SU-DHL-6 (cell line): ENCODE results near the gene L3MBTL4.

ENCODE experiments used
- H2AFZ ChIP-seq: fragments of 200-600 bp; sonication (generic); 2 replicates; pipeline ENCODE4 v1.6.1; 2014; ENCODE audit warnings: low read depth, mild to moderate bottlenecking, moderate library complexity, mixed read lengths, antibody characterized with exemption, low read length; ENCODE audit not compliant: severe bottlenecking
- H3F3A ChIP-seq: fragments of 200-600 bp; shearing (Covaris generic); 2 replicates; pipeline ENCODE4 v1.6.0; 2016; ENCODE audit warnings: antibody characterized with exemption, mild to moderate bottlenecking; ENCODE audit not compliant: insufficient read depth
- H3K27ac ChIP-seq: fragments of 200-600 bp; sonication (generic); 2 replicates; pipeline ENCODE4 v1.5.1; 2016; ENCODE audit warnings: low read depth, mild to moderate bottlenecking, low read length, moderate library complexity, mixed read lengths
- H3K27me3 ChIP-seq: fragments of 200-600 bp; sonication (generic), shearing (Covaris generic); 2 replicates; pipeline ENCODE4 v1.6.0; 2014; ENCODE audit warnings: mild to moderate bottlenecking, low read length
- H3K36me3 ChIP-seq: fragments of 200-600 bp; sonication (generic); 2 replicates; pipeline ENCODE4 v1.6.1; 2014; ENCODE audit warnings: mild to moderate bottlenecking, low read length, mixed read lengths
- H3K4me2 ChIP-seq: fragments of 300-600, 200-600 bp; shearing (Covaris generic), sonication (generic); 2 replicates; pipeline ENCODE4 v1.6.0; 2014; ENCODE audit warnings: low read length, low read depth, mild to moderate bottlenecking; ENCODE audit not compliant: poor library complexity, severe bottlenecking
- H3K4me3 ChIP-seq: fragments of 200-600 bp; sonication (generic); 2 replicates; pipeline ENCODE4 v1.5.1; 2014; ENCODE audit warnings: antibody characterized with exemption, low read length, mild to moderate bottlenecking, mixed read lengths; ENCODE audit not compliant: insufficient read depth, poor library complexity, severe bottlenecking
- H3K79me2 ChIP-seq: fragments of 200-600 bp; sonication (generic); 2 replicates; pipeline ENCODE4 v1.6.1; 2014; ENCODE audit warnings: mild to moderate bottlenecking, low read length, moderate library complexity; ENCODE audit not compliant: insufficient read depth
- H3K9ac ChIP-seq: fragments of 200-600 bp; sonication (generic); 2 replicates; pipeline ENCODE4 v1.7.0; 2014; ENCODE audit warnings: mild to moderate bottlenecking, low read length
- H3K9me2 ChIP-seq: fragments of 200-600 bp; sonication (generic); replicated peaks from 2 replicates; pipeline ENCODE4 v1.6.1; 2014; ENCODE audit warnings: low read length; ENCODE audit not compliant: insufficient read depth
- H3K9me3 ChIP-seq: fragments of 200-600 bp; sonication (generic); 2 replicates; pipeline ENCODE4 v1.6.1; 2014; ENCODE audit warnings: low read length, mixed read lengths; ENCODE audit not compliant: insufficient read depth
- H4K20me1 ChIP-seq: fragments of 200-600 bp; sonication (generic); 2 replicates; pipeline ENCODE4 v1.6.1; 2014; ENCODE audit warnings: low read depth, mild to moderate bottlenecking, antibody characterized with exemption, low read length, moderate library complexity, mixed read lengths
- EZH2phosphoT487 ChIP-seq: fragments of 200-600 bp; sonication (generic), shearing (Covaris generic); conservative IDR thresholded peaks from 2 replicates; pipeline ENCODE4 v1.6.1; 2018; ENCODE audit warnings: mild to moderate bottlenecking, antibody characterized with exemption, low read length, moderate library complexity, mixed read lengths
- TF ChIP-seq, protein P1 (sequence below): fragments of 200-600 bp; sonication (generic); IDR thresholded peaks from one replicate; pipeline ENCODE4 v1.5.1; 2017; ENCODE audit warnings: antibody characterized with exemption, mild to moderate bottlenecking, low read length, moderate library complexity; ENCODE audit not compliant: insufficient read depth, poor library complexity, severe bottlenecking

L3MBTL4 gene

DNA sequence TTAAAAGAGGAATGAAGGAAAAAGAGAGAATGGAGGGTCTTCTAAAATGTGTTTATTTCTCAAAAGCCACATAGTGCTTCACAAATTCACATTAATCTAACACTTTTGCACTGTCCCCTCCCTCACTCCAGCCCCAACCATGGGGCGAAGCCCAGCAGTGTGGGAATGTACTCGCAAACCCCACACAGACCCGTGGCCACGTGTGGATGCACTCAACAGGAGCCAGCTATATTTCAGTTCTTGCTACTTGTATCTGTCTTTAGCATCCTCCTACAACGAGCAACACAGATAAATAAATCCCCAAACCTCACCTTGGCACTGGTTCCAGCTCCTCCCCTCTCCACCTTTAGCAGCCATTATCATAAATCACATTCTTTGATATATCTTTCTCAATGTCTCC is 427.5 kb downstream of the L3MBTL4 start:
- Histone ChIP-seq H3K36me3 (no peaks in the 10 kb centered on the region), H3K27ac (no peak overlapping the region), H3K9me2 (no peaks in the 10 kb centered on the region), H3K4me2 (no peak overlapping the region), H3K27me3 (no peaks in the 10 kb centered on the region), H2AFZ (no peak overlapping the region), H3K9me3 (no peaks in the 10 kb centered on the region), H3F3A (no peaks in the 10 kb centered on the region), H3K9ac (no peak overlapping the region), H3K4me3 (no peak overlapping the region), H4K20me1 (no peaks in the 10 kb centered on the region), H3K79me2 (no peaks in the 10 kb centered on the region)
- TF ChIP-seq, protein P1, sequence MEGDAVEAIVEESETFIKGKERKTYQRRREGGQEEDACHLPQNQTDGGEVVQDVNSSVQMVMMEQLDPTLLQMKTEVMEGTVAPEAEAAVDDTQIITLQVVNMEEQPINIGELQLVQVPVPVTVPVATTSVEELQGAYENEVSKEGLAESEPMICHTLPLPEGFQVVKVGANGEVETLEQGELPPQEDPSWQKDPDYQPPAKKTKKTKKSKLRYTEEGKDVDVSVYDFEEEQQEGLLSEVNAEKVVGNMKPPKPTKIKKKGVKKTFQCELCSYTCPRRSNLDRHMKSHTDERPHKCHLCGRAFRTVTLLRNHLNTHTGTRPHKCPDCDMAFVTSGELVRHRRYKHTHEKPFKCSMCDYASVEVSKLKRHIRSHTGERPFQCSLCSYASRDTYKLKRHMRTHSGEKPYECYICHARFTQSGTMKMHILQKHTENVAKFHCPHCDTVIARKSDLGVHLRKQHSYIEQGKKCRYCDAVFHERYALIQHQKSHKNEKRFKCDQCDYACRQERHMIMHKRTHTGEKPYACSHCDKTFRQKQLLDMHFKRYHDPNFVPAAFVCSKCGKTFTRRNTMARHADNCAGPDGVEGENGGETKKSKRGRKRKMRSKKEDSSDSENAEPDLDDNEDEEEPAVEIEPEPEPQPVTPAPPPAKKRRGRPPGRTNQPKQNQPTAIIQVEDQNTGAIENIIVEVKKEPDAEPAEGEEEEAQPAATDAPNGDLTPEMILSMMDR: no peak
- TF ChIP-seq EZH2phosphoT487: no peak

DNA sequence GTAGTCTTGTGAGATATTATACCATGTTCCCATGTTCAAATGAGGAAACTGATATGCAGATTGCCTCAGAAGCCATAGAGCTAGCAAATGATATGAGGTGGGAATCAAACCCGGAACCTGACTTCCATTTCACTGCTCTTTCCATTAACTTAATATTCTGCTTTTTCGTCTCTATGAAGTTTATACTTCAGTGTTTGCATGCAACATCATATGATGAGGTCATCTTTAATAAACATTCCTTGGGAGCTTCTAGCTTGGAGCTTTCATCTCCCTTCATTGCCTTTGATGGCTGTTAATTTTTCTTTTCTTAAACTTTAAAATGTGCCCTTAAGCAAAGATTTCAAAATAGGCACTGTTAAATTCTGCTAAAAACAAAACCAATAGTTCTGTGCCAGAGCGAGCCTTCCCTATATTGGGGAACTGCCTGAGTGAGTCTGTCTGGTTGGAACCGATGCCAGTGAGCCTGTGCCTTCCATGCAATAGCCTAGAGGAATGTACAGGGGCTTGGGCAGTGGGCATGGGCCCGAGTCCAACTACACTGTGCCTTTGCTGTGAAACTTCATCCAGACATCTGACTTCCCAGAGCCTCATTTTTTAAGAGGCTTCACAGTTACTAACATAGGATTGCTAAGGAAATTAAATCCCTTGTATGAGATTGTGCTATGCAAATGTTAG is 428.3 kb downstream of the L3MBTL4 start:
- no peak overlapping the region for H3K27ac ChIP-seq
- no peak for TF ChIP-seq EZH2phosphoT487
- TF ChIP-seq, protein P1: no peak
- no peaks in the 10 kb centered on the region for H3K9me2 ChIP-seq
- no peak overlapping the region for H2AFZ ChIP-seq
- H3K9ac ChIP-seq: no peak overlapping the region
- H3K79me2 ChIP-seq: no peaks in the 10 kb centered on the region
- no peaks in the 10 kb centered on the region for H3K27me3 ChIP-seq
- H3F3A ChIP-seq: no peaks in the 10 kb centered on the region
- no peak overlapping the region for H3K4me3 ChIP-seq
- no peaks in the 10 kb centered on the region for H3K9me3 ChIP-seq
- no peaks in the 10 kb centered on the region for H3K36me3 ChIP-seq
- H3K4me2 ChIP-seq: no peak overlapping the region
- H4K20me1 ChIP-seq: no peaks in the 10 kb centered on the region

DNA sequence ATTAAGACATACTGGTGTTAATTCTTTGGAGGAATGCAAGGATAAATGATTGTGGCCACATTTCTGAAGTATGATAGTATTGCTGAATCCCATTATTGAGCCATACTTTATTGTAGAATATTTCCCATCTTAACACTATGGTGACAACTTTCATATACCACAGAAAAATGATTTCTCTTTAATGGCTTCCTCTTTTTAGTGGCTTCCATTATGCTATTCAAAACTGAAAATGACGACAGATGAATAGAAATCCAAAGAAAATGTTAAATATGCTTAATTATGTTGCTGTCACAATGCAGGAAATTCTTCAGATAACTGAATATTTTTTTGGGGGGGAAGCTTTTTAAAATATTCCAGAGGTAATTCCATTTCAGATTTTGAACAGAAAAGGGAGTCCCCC is 430.5 kb downstream of the L3MBTL4 start:
- H3K27ac ChIP-seq: no peak overlapping the region
- H4K20me1 ChIP-seq: no peaks in the 10 kb centered on the region
- H2AFZ ChIP-seq: no peak overlapping the region
- H3F3A ChIP-seq: 0 out of 2 replicates have a peak, but pooled peaks cover 4% of the 10 kb centered on the region
- H3K79me2 ChIP-seq: no peaks in the 10 kb centered on the region
- no peak overlapping the region for H3K4me2 ChIP-seq
- H3K9me3 ChIP-seq: no peaks in the 10 kb centered on the region
- no peak overlapping the region for H3K4me3 ChIP-seq
- H3K27me3 ChIP-seq: no peaks in the 10 kb centered on the region
- TF ChIP-seq, protein P1: no peak
- TF ChIP-seq EZH2phosphoT487: no peak
- no peak overlapping the region for H3K9ac ChIP-seq
- no peaks in the 10 kb centered on the region for H3K9me2 ChIP-seq
- no peaks in the 10 kb centered on the region for H3K36me3 ChIP-seq
